ENCODE results near the gene OR1F1. TPM values are rescaled to one million over a fixed set of nuclear protein-coding genes. Genes with fewer than 3 reads are reported as not detected.

The OR1F1 gene
- total RNA-seq, 4 donors from 2014 or later = not detected

- DNase-seq (ENCODE audit: low spot score) (no peak), ATAC-seq (ENCODE audit: low FRiP score) (no peak)
- TF ChIP-seq CTCF (IDR thresholded peaks at IDR 0.05) = no peak
Measured at GRCh38 chr16:3242709-3243108, 54.7 kb downstream of the OR1F1 start.

- TF ChIP-seq CTCF (IDR thresholded peaks at IDR 0.05) = no peak
- no peak for ATAC-seq (ENCODE audit: low FRiP score)
- no peak for DNase-seq (ENCODE audit: low spot score)
Measured at GRCh38 chr16:3243882-3244281, 55.9 kb downstream of the OR1F1 start.

GRCh38 chr16:3246002-3246401 lies 58.0 kb downstream of the OR1F1 start:
- no peak for TF ChIP-seq CTCF (IDR thresholded peaks at IDR 0.05)
- DNase-seq (ENCODE audit: low spot score) = no peak
- no peak for ATAC-seq (ENCODE audit: low FRiP score)

GRCh38 chr16:3246876-3247275 lies 58.9 kb downstream of the OR1F1 start:
- TF ChIP-seq CTCF (IDR thresholded peaks at IDR 0.05) = no peak
- ATAC-seq (ENCODE audit: low FRiP score) = no peak
- DNase-seq (ENCODE audit: low spot score) = no peak

- DNase-seq (ENCODE audit: low spot score) (no peak), ATAC-seq (ENCODE audit: low FRiP score) (no peak)
- TF ChIP-seq CTCF (IDR thresholded peaks at IDR 0.05) = no peak
Measured at GRCh38 chr16:3248596-3248995, 60.6 kb downstream of the OR1F1 start.

- no peak for TF ChIP-seq CTCF (IDR thresholded peaks at IDR 0.05)
- DNase-seq (ENCODE audit: low spot score) (no peak), ATAC-seq (ENCODE audit: low FRiP score) (no peak)
Measured at GRCh38 chr16:3249020-3249419, 61.0 kb downstream of the OR1F1 start.

GRCh38 chr16:3249451-3249850 lies 61.4 kb downstream of the OR1F1 start:
- ATAC-seq (ENCODE audit: low FRiP score) (no peak), DNase-seq (ENCODE audit: low spot score) (no peak)
- no peak for TF ChIP-seq CTCF (IDR thresholded peaks at IDR 0.05)
